SHP77 treated with DMSO at 0.1 percent for 48 hours (cell line): ENCODE data around the gene SIAE.

Experiments
- DNase-seq: peaks from one replicate; lab custom pipeline; 2025; lab: John Stamatoyannopoulos, UW

The SIAE gene, protein sequence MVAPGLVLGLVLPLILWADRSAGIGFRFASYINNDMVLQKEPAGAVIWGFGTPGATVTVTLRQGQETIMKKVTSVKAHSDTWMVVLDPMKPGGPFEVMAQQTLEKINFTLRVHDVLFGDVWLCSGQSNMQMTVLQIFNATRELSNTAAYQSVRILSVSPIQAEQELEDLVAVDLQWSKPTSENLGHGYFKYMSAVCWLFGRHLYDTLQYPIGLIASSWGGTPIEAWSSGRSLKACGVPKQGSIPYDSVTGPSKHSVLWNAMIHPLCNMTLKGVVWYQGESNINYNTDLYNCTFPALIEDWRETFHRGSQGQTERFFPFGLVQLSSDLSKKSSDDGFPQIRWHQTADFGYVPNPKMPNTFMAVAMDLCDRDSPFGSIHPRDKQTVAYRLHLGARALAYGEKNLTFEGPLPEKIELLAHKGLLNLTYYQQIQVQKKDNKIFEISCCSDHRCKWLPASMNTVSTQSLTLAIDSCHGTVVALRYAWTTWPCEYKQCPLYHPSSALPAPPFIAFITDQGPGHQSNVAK

DNA sequence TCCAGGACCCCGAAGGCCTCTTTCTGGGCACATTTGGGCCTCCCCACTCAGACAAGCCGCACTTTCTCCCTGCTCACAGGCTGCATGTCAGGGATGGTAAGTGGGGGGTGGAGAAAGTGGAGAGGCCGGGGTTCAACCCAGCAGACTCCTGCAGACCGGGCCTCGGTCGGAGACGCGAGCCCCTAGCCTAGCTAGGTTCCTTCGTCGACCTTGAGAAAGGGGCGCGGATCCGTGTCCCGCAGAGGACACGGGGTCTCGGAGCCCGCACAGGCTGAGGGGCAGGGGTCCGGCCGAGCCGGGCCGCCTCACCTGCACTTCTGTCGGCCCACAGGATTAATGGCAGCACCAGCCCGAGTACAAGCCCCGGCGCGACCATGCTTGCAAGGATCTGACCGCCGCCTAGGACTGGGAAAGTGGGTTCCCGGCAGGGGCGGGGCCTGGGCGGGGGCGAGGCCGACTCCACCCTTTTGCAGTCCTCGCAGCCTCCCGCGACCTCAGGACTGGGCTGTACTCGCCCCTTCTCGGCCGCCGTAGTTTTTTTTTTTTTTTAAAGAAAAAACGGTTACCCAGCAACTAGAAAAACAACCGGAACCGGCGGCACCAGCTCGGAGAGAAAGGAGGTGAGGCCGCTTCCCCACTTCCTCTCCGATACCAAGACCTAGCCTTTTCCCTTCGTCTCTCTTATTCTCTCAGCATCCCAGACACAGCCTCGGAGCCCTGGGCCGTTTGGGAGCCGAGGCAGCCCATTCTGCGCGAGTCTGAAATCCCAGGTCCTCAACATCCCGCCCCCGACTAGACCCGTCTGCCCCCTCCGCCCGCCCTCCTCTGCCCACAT, at the start of gene SIAE, which contains the start of gene SPA17:
Gene SIAE, minus strand, starts transcription at position 407 of the 835 bp plus-strand sequence. Its CDS starts 31 bp downstream, at position 376.
Gene SPA17, plus strand, starts transcription at position 572 of the 835 bp plus-strand sequence. CDS start 1,361 bp downstream, outside the sequence.
- DNase-seq: peak; percentile 75

DNA sequence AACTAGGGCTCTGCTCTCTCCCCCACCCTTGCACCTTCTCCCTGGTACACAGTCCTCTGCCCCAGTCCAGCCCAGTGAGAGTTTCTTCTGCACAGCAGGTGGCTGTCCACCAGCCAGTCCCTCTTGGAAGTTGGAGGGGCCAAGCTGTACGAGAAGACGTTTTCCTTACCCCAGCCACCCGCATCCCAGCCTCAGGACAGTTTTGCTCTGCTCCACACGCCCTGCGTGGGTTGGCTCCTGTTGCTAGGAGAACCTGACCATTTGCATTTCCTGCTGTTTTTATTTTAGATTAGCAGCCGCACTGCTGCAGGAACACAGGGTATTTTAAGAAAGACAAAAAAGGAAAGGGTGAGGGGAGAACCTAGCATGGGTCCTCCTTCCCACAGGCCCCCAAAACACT, 48.6 kb upstream of the SIAE start:
- DNase-seq: no peak

DNA sequence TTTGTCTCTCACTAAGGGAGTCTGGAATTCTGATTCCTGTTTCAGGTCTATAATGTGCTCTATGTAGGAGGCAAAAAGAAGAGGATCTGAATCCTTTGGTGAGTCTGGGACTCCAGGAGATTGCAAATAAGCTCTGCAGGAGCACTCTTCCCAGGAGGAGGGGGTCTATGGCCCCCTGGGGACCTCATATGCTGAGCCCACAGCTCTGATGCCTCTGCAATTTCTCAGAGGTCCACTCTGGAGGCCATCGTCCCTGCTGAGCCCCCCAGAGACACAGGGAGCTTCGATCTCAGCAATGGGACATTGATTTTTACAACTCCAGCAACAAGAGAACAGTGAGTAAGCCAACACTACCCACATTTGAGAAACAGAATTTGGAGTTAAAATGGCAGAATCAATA, 46.0 kb upstream of the SIAE start:
- no peak for DNase-seq

DNA sequence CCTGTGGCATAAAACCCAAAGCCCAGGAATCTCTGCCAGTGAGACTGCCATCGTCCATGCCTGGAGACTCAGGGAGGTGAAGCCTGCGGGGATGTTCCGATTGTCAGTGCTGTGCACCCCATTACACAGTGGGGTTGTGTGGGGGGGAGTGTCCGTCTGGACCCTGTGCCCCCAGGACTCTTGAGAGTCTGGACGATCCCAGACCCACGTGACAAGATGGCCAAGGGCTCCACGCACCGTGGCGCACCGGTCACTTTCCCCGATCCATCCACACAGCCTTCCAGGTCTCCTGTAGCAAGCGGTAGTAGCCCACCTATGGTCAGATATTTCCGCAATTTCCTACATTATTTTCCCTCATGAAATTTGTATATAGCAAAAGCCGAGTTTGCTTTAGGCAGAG, 45.3 kb upstream of the SIAE start:
- DNase-seq: no peak

DNA sequence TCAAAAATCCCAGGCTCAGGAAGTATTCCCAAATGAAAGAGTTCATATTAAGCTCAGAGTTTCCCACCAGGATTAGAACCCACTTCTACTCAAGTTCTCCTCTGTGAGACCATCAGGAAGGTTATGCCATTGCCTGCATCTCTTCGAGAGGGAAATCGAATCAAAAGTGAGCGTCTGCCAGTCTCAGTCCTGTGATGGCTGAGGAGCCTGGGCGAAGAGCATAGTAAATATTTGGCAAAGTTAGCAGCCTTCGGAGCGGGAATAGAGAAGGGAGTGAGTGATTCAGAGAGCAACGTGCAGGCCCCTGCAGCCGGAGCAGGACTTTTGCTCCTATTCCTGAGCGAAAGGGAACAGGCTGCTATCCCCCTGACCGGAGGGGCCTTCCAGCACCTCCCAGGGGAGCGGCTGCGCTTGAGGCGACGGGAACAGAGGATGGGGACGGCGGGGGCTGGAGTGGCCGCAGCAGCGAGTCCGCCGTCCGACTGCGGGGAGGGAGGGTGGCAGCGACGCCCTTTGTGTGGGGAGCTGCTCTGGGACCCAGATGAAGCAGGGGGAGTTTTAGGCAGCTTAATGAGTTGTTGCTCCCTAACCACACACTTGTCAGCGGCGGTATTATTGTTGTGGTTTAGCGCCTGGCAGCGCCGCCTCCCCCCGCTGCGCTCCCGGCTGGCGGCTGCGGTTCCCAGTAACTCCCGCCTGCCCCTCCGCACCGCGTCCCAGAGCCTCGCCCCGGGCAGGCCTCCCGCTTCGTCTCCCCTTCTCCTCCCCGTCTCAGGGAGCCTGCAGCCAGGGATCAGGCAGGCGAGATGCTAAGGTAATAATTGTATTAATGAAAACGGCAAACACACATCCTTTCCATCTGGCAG, 44.5 kb upstream of the SIAE start:
- no peak for DNase-seq

DNA sequence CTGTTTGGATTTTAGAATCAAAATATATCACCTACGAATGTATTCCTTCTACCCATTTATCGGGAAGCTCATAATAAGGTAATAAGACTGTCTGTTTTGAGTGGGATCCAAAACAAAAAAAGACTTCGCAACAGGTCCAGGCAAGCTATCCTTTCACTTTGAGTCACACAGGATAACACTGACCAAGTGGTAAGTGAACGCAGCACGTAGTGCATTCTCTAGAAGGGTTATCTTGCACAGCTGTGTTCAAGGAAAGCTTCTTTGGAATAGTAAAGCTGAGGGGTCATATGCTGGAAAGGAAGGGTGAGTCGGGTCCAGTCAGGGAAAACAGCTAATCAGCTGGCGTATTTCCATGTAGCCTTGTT, 43.9 kb upstream of the SIAE start:
- no peak for DNase-seq

DNA sequence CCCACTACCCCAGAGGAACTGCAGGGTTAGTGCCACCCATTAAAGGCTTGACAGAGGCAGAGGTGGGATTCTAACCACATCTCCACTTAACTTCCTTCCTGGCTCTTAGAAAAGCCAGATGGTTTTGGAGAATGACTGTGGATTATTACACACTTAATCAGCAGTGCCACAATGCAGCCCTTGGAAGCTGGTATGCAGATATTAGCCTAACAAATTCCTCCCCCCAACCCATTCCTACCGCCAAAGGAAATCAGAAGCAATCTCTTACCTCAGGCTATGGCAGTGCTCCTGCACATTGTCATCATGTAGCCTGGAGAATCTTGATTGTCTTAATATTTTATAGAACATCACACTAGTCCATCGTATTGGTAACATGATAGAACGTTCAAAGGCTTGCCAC, 43.1 kb upstream of the SIAE start:
- no peak for DNase-seq

DNA sequence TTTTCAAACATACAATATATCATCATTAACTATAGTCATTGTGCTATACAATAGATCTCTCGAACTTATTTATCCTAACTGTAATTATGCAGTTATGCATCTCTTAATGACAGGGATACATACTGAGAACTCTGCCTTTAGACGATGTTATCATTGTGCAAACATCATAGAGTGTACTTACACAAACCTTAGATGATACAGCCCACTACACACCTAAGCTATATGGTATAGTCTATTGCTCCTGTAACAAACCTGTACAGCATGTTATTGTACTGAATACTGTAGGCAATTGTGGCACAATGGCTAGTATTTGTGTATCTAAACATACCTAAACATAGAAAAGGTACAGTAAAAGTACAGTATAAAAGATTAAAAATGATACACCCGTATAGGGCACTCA, 38.9 kb upstream of the SIAE start:
- DNase-seq: no peak

DNA sequence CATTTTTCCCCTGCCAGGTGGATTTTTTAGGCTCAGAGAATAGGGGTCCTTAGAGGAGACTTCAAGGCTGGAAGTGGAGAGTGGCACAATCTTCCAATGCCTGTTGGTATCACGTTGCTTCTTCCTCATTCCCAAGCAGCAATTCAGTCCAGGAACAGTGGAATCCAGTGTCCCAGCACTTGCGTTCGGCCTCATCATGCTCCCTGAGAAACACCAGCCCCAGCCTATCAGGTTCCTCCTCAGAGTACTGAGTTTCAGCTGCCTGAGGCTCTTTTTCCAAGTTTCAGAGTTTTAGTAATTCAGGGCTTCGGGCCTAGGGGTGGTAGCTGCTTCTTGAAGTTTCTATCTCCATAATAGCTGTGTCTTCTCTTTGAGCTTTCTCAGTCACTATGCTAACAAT, 34.3 kb upstream of the SIAE start:
- DNase-seq: no peak

DNA sequence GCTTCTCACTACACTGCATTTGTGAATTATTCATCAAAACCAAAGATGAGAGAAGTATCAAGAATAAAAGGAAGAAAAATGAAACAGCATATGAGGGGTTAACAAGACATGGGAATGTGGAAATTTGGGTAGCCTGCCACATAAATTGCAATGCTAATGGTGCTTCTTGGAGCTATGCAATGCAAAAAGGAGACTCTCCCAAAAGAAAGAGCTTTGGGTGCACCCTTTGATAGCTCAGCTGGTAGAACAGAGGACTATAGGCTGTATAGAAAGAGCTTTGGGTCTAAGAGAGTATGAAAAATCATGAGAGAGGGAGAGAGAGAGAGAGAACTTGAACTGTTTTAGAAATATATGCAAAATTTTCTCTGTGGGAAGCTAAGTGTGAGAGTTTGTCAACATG, 26.5 kb upstream of the SIAE start:
- DNase-seq: no peak

DNA sequence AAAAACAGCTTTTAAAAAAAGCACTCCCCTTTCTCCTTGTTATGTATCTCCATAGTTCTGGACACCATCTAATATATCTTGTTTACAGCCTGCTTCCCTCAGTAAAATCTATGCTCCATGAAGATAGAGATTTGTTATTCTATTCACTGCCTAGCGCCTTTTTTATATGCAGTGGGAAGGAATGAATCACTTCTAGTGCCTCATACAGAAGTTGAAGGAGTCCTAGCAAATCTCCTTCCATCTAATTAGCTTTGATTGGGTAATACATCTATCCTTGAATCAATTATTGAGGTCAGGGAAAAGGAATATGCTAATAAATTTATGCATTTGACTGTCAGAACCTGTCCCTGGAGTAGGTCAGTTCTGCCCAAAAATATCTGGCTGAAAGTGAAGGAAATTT, 26.0 kb upstream of the SIAE start:
- DNase-seq: no peak

DNA sequence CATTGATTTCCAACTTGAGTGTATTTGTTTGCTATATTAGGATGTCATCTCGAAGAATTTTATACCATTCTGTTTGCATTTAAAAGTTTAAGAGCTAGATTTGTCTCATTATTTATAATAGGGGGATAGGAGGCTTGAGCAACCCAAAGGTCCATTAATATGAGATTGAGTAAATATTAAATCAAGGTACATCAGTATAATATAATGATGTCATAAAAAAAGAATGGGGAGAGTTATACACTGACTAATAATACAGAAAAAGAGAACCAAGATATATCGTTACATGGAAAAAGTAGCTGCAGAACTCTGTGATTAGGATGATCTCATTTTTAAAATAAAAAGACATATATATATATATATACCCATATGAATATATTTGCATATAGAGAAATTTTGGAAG, 19.6 kb upstream of the SIAE start:
- no peak for DNase-seq

DNA sequence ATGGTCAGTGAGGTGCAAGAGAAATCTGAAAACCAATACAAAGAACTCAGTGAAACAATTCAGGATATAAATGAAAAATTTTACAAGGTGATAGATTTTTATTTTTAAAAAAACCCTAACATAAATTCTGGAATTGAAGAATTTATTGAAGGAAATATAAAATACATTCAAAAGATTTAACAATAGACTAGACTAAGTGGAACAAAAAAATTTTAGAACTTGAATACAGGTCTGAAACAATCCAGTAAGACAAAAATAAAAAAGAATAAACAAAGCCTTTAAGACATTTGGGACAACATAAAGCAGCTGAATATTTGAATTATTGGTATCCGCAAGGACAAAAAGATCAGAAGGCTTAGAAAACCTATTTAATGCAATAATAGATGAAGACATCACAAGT, 8.9 kb upstream of the SIAE start:
- no peak for DNase-seq

DNA sequence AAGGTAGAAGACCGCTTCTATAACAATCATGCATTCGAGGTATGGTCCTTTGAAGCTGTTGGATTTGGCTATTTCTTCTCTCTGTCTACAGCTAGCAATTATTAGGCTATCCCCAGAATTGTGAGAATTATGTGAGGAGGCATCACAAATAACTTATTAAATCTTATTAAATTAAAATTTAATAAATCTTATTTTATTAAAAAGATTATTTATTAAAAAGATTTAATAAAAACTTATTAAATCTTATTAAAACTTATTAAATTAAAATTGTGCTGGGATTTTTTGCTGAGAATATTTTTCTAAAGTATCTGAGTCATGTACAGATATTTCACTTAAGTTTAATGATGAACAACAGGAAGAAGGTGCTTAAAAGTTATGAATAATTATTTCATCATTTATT, 7.9 kb upstream of the SIAE start:
- no peak for DNase-seq

DNA sequence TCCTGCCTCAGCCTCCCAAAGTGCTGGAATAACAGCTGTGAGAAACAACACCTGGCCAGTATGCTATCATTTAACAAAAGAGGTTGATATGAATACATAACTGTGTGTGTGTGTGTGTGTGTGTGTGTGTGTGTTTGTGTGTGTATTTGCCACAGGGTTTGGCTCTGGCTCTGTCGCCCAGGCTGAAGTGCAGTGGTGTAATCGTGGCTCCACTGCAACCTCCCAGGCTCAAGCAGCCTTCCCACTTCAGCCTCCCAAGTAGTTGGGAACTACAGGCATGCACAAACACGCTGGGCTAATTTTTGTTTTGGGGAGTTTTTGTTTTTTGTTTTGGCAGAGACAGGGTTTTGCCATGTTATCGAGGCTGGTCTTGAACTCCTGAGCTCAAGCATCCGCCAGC, 4.9 kb upstream of the SIAE start:
- no peak for DNase-seq

DNA sequence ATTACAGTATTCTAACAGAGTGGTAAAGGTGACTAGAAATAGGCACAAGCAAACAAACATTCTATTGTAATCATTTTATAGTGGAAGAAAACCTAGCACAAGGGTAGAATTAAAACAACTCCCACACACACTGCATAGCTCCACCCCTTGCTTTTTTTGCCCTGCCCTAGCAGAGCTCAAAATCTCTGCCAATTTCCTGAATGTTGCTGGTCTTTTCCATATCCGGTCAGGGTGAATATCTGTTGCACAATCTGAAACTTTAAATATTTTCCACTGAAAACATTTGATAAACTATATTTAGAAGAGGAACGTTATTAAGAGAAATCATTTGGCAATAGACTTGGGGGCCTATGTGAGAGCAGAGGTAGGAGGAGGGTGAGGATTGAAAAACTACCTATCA, 2.8 kb upstream of the SIAE start:
- no peak for DNase-seq

DNA sequence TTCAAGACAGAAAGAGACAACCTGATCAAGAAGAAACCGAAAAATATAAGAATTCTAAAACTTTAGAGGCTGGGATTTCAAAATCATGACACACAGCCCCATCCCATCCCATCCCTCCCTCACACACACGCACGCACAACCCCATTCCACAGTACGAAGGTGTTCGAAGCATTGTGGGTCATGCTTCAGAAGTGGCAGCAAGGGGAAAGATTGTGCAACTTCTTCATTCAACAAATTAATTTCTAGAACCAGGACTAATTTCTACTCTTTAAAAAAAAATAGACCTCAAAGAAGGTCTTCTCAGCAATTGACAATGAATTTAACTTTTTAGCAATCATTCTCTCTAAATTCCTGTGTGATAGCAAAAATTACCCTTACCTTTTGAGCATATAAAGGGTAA, 1.0 kb upstream of the SIAE start:
- no peak for DNase-seq

DNA sequence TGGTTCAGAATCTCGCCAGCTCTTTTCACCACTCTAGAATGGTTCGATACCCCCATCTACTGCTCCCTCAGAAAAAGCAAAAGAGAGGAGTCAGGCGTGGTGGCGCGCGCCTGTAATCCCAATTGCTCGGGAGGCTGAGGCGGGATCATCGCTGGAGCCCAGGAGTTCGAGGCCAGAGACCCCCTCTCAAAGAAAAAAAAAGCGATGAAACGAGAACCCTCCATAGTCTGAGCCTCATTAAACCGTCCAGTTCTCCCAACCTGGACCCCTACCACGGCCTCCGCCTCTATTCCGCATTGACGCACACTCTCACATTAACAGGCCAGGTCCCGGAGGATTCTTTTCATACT, 604 bp upstream of the SIAE start:
- DNase-seq: peak; percentile 22

DNA sequence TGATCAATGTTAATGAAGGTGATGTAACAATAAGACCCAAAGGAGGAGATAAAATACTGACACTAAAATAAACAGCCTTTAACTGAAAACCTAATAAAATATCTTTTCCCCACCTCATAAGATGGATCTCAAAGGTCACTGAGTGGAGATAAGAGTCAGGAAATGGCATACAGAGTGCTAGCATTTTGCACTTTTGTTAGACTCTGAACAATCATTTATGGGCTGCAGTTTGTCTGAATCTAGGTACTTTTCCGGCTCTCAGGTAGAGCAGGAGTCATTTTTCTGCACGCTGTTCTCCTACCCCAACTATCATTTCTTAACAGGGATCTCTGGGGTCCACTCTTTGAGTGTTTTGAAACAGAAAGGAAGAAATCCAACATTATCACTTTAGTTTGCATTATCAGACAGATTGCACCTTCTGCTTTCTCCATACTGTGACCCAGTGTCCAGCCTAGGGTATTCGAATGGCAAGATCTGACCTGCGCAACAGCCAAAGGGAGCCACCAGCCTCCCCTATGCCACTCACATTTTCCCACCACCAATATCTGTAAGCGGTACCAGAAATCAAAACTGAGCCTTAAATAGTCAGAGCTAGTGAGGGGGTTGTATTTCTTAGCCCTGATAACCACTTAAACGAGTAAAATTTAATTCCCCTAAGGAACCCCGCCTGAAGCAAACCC, 863 bp downstream of the SIAE start:
- DNase-seq: no peak

DNA sequence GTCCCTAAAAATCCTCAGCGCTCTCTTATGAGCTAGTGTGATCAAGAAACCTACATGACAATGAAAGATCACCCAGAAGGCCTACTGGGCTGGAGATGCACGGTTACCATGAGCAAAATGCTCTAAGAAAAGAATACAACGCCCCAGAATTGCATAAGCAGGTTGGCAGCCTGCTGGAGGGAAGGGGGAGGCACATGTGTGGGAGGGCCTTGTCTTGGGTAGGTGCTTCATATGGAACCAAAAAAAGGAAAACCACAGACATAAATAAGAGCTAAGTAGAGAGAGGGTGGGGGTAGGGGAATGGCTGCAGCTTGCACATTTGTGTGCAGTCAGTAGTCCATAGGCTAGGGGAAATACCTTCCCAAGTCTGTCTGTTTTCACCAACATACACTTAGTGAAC, 2.8 kb downstream of the SIAE start:
- DNase-seq: no peak

DNA sequence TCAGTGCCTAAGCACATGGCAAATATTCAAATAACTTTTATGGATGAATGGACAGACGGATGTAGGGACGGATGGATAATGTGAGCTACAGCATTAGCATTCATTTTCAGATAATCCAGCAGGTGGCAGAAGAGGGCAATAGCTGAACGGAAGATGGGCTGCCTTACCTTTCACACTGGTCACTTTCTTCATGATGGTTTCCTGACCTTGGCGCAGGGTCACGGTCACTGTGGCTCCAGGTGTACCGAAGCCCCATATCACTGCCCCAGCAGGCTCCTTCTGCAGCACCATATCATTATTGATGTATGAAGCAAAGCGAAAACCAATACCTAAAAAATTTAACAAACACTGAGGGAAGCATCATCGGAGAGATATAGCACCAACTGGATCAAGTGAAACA, 4.3 kb downstream of the SIAE start:
- peak; percentile 7 for DNase-seq

DNA sequence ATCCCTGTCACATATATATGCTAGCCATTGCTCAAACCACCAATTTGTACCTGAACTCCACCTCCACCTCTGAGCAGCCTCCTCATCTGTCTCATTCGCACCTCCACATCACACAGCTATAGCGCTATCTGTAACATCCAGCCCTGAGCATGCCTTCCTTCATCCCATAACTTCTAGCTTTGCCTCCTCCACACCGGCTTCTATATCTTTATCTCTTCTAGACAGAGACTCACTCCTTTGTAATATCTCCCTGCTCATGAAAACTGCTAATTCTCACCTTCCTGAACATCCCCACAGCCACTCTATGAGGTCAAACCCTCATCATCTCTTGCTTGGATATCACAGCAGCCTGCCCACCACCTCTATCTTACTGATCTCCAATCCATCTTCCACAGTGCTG, 5.9 kb downstream of the SIAE start:
- no peak for DNase-seq
